Spleen (tissue), 11 donors: Measurements from ENCODE around the gene CLN5. TPM values are rescaled to one million over a fixed set of nuclear protein-coding genes. Genes with fewer than 3 reads are reported as not detected.

ENCODE experiments used
- DNase-seq: peaks from one replicate; pipeline ENCODE4 v3.0.0-alpha.2; 2020
- H3K27ac ChIP-seq, 8 donors: fragments of 200-600 bp; sonication (generic) in 7 of 8; 1 replicate in 4 of 8; 2 replicates in 4 of 8; pipeline versions ENCODE4 v1.5.0 to v1.8.0; 2016 to 2021; ENCODE audit warnings: inconsistent platforms in 4 of 8, mild to moderate bottlenecking in 4 of 8, moderate library complexity in 1 of 8
- H3K27me3 ChIP-seq, 7 donors: fragments of 200-600 bp; sonication (generic) in 6 of 7; replicated peaks in 1 of 7; 1 replicate in 4 of 7; 2 replicates in 3 of 7; pipeline versions ENCODE4 v1.5.0 to v1.8.0; 2016 to 2021; ENCODE audit warnings: inconsistent platforms in 3 of 7, mild to moderate bottlenecking in 1 of 7
- H3K36me3 ChIP-seq, 6 donors: fragments of 200-600 bp; sonication (generic) in 5 of 6; 1 replicate in 4 of 6; 2 replicates in 2 of 6; pipeline versions ENCODE4 v1.5.0 to v1.8.0; 2016 to 2021; ENCODE audit warnings: inconsistent platforms in 2 of 6
- H3K4me1 ChIP-seq, 6 donors: fragments of 200-600 bp; sonication (generic) in 5 of 6; 1 replicate in 3 of 6; 2 replicates in 3 of 6; pipeline versions ENCODE4 v1.5.0 to v1.8.0; 2016 to 2021; ENCODE audit warnings: inconsistent platforms in 3 of 6
- H3K4me3 ChIP-seq, 8 donors: fragments of 200-600 bp; sonication (generic) in 7 of 8; 1 replicate in 4 of 8; 2 replicates in 4 of 8; pipeline versions ENCODE4 v1.5.0 to v1.8.0; 2016 to 2021; ENCODE audit warnings: inconsistent platforms in 4 of 8, mild to moderate bottlenecking in 4 of 8, moderate library complexity in 2 of 8
- H3K9me3 ChIP-seq, 8 donors: fragments of 200-600 bp; sonication (generic) in 7 of 8; 1 replicate in 4 of 8; 2 replicates in 4 of 8; pipeline versions ENCODE4 v1.5.0 to v1.8.0; 2016 to 2021; ENCODE audit warnings: inconsistent platforms in 4 of 8
- CTCF ChIP-seq, 11 experiments: fragments of 200-600 bp in 7 of 11; fragments of 450-650 bp in 4 of 11; sonication (generic) in 4 of 11; IDR thresholded peaks in 8 of 11; conservative IDR thresholded peaks in 3 of 11; 1 replicate in 7 of 11; 2 replicates in 4 of 11; pipeline versions ENCODE4 v1.4.0 to v1.8.0; 2016 to 2021; ENCODE audit warnings: antibody characterized with exemption in 11 of 11, inconsistent platforms in 4 of 11, mild to moderate bottlenecking in 1 of 11
- POLR2A ChIP-seq, 3 donors: fragments of 450-650 bp; IDR thresholded peaks; one replicate each; pipeline ENCODE4 v1.5.1; 2017; ENCODE audit warnings: antibody characterized with exemption in 3 of 3, mild to moderate bottlenecking in 1 of 3
- POLR2AphosphoS5 ChIP-seq, 3 donors: sonication (generic); formaldehyde crosslinking; IDR thresholded peaks; one replicate each; pipeline ENCODE4 v1.5.1; 2017; ENCODE audit warnings: antibody characterized with exemption in 3 of 3
- WGBS, 5 donors: extraction: QIAGEN DNeasy Blood & Tissue Kit in 3 of 5; methylation state at CpG; one replicate each; pipeline versions ENCODE4 v1.1.5 to v1.1.7; 2013 to 2018; 5-methylcytosine and 5-hydroxymethylcytosine counted together
- intact Hi-C: fragments of 100-400 bp; cut with DNase I; formaldehyde crosslinking; loops from one replicate; pipeline ENCODE4 v1.15.0; 2023; ENCODE audit warnings: low total_unique reads
- polyA plus RNA-seq, 3 donors: library from polyadenylated mRNA; stranded (reverse); fragments of 200-250 nt; gene quantifications; one replicate each; pipeline ENCODE4 v1.2.1, GENCODE V29; 2013
- total RNA-seq, 7 donors: library from RNA; depleted of rRNA in 3 of 7; stranded (reverse); fragments of >200 nt in 3 of 7; fragmentation: NEBNext Ultra II Directional in 4 of 7; extraction: Animal tissue kit (Norgen Biotek cat#: 25700) in 4 of 7; gene quantifications; one replicate each; pipeline versions ENCODE4 v1.1.0 to v1.2.1, GENCODE V29; 2016 to 2021
- donor health status: healthy with polysubstance abuse.
- donor health status: DM: no; HTN: no; CAD: no; lungs with moderate emphysema.
- donor health status: DM: no; HTN: no; CAD: no.
- donor health status: Bipolar disorder and iron deficiency.
- donor health status: healthy.
- donor health status: DM: no; HTN: no; CAD: no.
- donor health status: DM: yes; HTN: yes; CAD: no.

The CLN5 gene
- total and polyA plus RNA-seq, 10 donors = 12.4 to 29.0 (median 20.3) TPM

GRCh38 chr13:76948149-76948548 is 43.7 kb upstream of the CLN5 start, which contains the start of gene ACOD1:
TSS of gene ACOD1 (plus strand) at chr13:76948511. CDS start at chr13:76948559, 48 bp downstream.
- Histone ChIP-seq H3K27ac (no peak within 1 kb of the TSS), H3K4me1 (peaks cover 0 to 4% (median 0%) of the 10 kb centered on the region in 6 donors), H3K9me3 (peaks cover 0 to 7% (median 1%) of the 10 kb centered on the region in 8 donors), H3K36me3 (no peaks in the 10 kb centered on the region), H3K27me3 (peaks cover 0 to 6% (median 0%) of the 10 kb centered on the region in 7 donors), H3K4me3 (no peak within 1 kb of the TSS)
- no peak for DNase-seq
- 33 to 63% (median 56%) methylated on average over 2 of the region's 2 CpGs for WGBS, 5 donors
- intact Hi-C loops = no loop called here
- TF ChIP-seq POLR2A (IDR thresholded peaks at IDR 0.05) (no peak), CTCF (IDR thresholded peaks at IDR 0.05 in 8 of 11, conservative IDR thresholded peaks at IDR 0.05 in 3 of 11) (no peak), POLR2AphosphoS5 (IDR thresholded peaks at IDR 0.05) (no peak)

- no peaks in the 10 kb centered on the region for H3K4me1 ChIP-seq
- DNase-seq = no peak
- no peaks in the 10 kb centered on the region for H3K36me3 ChIP-seq
- peaks cover 0 to 7% (median 1%) of the 10 kb centered on the region in 8 donors for H3K9me3 ChIP-seq
- TF ChIP-seq POLR2AphosphoS5 (IDR thresholded peaks at IDR 0.05) (no peak), POLR2A (IDR thresholded peaks at IDR 0.05) (no peak), CTCF (IDR thresholded peaks at IDR 0.05 in 8 of 11, conservative IDR thresholded peaks at IDR 0.05 in 3 of 11) (no peak)
- WGBS, 5 donors = 81 to 93% (median 90%) methylated on average over 2 of the region's 2 CpGs
- intact Hi-C loops = no loop called here
- H3K27ac ChIP-seq = no peak overlapping the region
- H3K4me3 ChIP-seq = no peak overlapping the region
- peaks cover 0 to 9% (median 0%) of the 10 kb centered on the region in 7 donors for H3K27me3 ChIP-seq
Measured at GRCh38 chr13:76950101-76950500, 41.8 kb upstream of the CLN5 start.

- WGBS, 5 donors = 73 to 83% (median 77%) methylated on average over 3 of the region's 3 CpGs
- peaks cover 0 to 8% (median 3%) of the 10 kb centered on the region in 8 donors for H3K9me3 ChIP-seq
- no peak for DNase-seq
Measured at GRCh38 chr13:76953968-76954367, 37.9 kb upstream of the CLN5 start.

GRCh38 chr13:76954538-76954937 is 37.3 kb upstream of the CLN5 start:
- no peak for DNase-seq
- Histone ChIP-seq H3K27ac (no peak overlapping the region), H3K9me3 (peaks cover 0 to 14% (median 9%) of the 10 kb centered on the region in 8 donors), H3K36me3 (no peaks in the 10 kb centered on the region), H3K4me3 (no peak overlapping the region), H3K4me1 (no peaks in the 10 kb centered on the region), H3K27me3 (peaks cover 0 to 9% (median 0%) of the 10 kb centered on the region in 7 donors)
- intact Hi-C loops = no loop called here
- TF ChIP-seq CTCF (IDR thresholded peaks at IDR 0.05 in 8 of 11, conservative IDR thresholded peaks at IDR 0.05 in 3 of 11) (no peak), POLR2AphosphoS5 (IDR thresholded peaks at IDR 0.05) (no peak), POLR2A (IDR thresholded peaks at IDR 0.05) (no peak)
- WGBS, 5 donors = 79 to 90% (median 86%) methylated on average over 6 of the region's 6 CpGs

More at GRCh38 chr13:76953968-76954367, 37.9 kb upstream of the CLN5 start:
- H3K36me3 ChIP-seq = no peaks in the 10 kb centered on the region
- intact Hi-C loops = no loop called here
- no peak overlapping the region for H3K4me3 ChIP-seq
- no peaks in the 10 kb centered on the region for H3K4me1 ChIP-seq
- no peak overlapping the region for H3K27ac ChIP-seq
- peaks cover 0 to 9% (median 0%) of the 10 kb centered on the region in 7 donors for H3K27me3 ChIP-seq
- TF ChIP-seq POLR2A (IDR thresholded peaks at IDR 0.05) (no peak), CTCF (IDR thresholded peaks at IDR 0.05 in 8 of 11, conservative IDR thresholded peaks at IDR 0.05 in 3 of 11) (no peak), POLR2AphosphoS5 (IDR thresholded peaks at IDR 0.05) (no peak)
